COLO668 (cell line): Measurements from ENCODE around the gene GAS5.
A peak's percentile ranks its signal among the peaks of the same experiment; 100 is the strongest.
"Not testable (repeated sequence)": the region's sequence is repeated elsewhere in the genome, so short reads cannot be mapped to it uniquely, and the experiment has no call there.

ENCODE experiments used
- DNase-seq: peaks from one replicate; lab custom pipeline; 2025; ENCODE audit not compliant: unreplicated experiment; lab: John Stamatoyannopoulos, UW

Gene GAS5

DNA sequence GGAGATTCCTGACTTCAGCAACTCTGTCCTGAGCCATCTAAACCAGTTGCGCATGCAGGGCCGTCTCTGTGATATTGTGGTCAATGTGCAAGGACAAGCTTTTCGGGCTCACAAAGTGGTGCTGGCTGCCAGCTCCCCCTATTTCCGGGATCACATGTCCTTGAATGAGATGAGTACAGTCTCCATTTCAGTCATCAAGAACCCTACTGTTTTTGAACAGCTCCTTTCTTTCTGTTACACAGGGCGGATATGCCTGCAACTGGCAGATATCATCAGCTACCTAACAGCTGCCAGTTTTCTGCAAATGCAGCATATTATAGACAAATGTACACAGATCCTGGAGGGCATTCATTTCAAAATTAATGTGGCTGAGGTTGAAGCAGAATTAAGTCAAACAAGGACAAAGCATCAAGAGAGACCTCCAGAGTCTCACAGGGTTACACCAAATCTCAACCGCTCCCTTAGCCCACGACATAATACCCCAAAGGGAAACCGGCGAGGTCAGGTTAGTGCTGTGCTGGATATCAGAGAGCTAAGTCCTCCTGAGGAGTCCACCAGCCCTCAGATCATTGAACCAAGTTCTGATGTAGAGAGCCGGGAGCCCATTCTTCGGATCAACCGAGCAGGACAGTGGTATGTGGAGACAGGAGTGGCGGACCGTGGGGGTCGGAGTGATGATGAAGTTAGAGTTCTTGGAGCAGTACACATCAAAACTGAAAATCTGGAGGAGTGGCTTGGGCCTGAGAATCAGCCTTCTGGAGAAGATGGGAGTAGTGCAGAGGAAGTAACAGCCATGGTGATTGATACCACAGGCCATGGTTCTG lies 2.7 kb upstream of the GAS5 start:
- DNase-seq: no peak

DNA sequence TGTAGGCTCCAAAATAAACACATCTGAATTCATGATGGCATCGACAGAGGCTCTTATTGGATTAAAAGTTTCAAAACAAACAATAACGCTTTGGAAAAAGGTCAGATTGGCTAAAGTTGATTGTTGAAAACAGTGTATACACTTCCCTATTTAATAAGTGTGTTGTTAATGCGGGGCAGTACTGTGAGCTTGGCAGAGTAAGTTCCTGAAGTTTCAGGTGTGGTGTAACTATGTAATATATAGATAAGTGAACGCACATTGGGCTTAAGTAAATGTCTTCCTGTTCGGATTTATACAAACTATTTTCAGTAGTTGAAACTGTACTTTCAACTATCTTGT lies 1.2 kb upstream of the GAS5 start:
- no peak for DNase-seq

DNA sequence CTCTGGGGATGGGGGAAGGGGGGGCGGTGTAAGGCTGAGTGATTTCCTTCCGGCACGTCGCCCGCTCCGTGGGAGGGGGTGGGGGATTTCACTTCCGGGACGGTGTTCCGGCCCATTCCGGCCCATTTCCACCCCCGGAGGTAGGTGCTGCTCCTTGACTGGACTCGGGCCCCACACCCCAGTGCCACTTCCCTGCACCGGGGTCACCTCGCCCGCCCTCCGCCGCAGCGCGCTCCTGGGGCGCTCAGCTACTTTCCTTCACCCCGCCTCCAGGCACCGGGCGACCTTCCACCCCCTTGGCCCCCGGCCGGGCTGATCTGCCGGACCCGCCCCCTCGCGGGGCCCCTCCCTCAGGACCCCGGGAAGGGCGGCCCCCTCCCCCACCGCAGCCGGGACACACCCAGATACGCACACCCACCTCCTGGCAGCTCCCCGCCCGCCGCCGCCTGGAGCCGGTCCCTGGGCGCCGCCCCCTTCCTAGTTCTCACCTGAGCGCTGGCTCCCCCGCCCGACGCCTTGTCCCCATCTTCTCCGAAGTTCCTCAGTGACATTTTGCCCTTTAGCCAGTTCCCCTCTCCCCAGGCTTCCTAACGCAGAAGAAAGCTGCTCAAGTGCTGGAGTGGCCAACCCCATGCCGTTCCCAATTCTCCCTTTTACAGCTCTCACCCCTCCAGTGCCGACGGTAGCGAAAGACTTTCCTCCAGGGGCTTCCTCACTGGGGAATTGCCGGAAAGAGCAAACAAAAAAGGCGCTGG lies 654 bp upstream of the GAS5 start, which contains the start of gene ZBTB37:
TSS of gene ZBTB37 (plus strand) at position 115 of the 755 bp plus-strand sequence. CDS start 1,846 bp downstream, outside the sequence.
- DNase-seq: peak; percentile 95

DNA sequence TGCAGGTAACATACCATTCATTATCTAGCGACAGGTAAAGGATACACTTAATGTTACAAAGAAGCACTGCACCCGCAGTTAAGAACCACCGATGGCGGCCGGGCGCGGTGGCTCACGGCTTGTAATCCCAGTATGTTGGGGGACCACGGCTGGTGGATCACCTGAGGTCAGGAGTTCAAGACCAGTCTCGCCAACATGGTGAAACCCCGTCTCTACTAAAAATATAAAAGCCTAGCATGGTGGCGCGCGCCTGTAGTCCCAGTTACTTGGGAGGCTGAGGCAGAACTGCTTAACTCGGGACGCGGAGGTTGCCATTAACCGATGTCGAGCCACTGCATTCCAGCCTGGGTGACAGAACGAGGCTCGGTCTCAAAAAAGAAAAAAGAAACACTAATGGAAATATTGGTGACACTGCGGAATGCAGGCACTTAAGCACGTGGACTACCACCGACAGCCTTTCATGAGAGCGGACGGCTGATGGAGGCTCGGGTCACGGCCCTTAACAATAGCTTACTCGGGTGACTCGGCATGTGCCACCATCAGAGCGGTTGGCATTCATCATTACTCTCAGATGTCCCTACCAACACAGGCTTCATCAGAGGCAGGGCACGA lies 542 bp downstream of the GAS5 start:
- DNase-seq: no peak

DNA sequence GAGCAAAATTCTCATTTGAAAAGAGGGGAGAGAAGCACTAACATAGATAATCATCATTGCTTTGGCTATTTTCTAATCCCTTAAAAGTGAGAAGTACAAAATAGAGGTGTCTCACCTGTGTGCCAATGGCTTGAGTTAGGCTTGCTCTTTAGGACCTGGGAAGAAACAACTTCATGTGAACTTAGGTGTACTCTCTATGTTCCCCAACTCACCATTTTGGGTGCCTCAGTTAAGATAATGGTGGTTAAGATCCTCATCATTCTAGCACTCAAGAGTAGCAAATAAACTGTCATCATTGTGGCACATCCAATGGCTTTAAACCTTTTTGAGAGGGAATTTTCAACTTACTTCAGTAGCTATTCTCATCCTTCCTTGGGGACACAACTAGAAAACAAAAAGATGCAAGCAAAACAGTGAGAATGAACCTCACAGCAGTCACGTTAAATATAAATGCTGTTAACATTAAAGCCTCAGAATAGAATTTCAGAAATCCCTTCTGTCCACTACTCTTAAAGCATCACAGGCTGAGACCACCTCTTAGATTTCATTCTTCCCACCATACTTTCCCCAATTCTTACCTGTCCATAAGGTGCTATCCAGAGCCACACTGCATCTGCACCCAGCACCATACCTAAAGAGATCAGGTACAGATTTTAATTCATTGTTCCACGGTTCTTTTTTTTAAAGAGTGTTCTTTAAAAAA lies 1.2 kb downstream of the GAS5 start:
- no peak for DNase-seq

DNA sequence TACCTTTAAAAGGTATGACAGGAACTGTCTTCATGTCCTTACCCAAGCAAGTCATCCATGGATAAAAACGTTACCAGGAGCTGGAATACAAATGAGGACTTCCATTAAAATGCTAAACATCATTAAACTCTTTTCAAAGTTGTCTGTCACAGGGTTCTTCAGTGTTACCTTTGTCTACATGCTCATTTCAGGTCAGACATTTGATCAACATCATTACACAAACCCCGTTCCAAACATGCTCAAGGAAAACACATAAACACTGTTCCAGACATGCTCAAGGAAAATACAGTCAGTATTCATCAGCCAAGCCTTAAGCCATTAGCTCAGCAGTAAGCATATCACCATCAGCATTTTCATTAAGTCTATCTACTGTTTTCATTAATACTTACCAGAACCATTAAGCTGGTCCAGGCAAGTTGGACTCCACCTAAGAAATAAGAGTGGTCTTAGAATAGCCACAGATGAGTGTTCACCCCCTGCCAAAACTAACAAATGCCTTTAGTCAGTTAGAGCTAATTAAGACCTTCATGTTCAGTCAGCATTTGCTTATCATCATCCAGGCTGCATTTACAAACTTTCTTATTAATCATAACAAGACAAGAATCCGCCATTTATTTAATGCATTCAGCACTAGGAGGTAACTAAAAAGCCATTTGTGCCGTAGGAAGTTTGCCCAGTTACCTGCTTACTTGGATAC lies 2.2 kb downstream of the GAS5 start:
- no peak for DNase-seq

DNA sequence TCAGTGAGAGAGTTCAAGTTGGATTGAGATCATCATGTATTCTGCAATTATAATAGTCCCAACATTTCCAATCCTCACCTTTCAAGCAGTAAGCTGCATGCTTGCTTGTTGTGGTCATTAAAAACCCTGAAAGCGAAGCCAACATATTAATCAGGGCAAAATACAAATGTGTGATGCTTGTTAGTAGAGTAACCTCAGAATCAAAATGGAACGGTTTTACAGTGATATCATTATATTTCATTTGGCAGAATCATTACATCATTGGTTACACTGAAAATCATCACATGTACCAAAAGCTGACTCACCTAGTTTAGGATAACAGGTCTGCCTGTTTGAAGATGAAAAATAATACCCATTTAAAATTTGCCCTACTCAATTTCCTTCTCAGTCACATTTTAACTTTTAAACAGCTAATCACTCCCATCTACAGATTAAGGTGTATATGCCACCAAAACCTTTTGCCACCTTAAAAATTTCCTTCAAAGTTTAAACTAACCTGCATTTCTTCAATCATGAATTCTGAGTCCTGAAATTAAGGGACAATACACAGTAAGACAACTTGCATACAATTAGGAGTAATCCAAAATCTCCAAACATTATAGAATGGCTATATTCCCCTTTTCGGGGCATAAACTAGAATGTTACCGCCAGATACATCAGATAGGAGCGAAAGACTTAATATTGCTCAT lies 3.5 kb downstream of the GAS5 start:
- no peak for DNase-seq

DNA sequence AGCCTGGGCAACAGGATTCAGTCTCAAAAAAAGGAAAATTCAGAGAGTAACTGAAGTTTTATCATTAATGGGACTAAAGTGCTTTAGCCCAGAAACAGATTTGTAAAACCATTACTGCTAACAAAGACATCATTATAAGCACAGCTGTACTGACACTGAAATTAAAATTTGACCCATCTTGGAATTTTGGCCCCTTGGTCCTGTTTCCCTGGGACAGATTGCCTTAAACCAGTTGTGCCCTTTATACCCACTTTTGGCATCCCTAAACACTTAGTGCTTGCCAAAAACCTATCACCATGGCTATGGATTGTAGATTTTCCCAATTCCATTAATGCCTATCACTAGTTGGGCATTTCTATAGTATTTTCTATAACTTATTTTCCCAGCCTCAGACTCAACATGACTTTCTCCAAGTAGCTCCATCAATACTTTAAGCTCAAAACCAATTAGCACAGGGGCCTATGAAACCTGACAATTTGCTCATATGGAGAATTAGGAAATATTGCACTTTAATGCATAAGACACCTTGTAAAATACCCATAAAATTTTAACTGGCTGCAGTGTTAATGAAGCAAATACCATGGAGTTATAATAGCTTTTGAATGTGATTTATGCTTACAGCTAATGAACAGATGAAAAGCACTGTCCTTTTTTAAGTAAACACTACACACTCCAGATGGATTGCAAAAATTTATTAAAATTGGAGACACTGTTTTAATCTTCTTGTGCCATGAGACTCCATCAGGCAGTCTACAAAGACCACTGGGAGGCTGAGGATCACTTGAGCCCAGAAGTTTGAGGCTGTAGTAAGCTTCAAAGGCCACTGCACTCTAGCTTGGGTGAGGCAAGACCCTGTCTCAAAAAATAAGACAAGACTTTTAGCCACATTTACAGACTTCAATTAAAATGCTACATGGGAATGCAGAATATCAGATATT lies 4.3 kb downstream of the GAS5 start:
- DNase-seq: no peak

DNA sequence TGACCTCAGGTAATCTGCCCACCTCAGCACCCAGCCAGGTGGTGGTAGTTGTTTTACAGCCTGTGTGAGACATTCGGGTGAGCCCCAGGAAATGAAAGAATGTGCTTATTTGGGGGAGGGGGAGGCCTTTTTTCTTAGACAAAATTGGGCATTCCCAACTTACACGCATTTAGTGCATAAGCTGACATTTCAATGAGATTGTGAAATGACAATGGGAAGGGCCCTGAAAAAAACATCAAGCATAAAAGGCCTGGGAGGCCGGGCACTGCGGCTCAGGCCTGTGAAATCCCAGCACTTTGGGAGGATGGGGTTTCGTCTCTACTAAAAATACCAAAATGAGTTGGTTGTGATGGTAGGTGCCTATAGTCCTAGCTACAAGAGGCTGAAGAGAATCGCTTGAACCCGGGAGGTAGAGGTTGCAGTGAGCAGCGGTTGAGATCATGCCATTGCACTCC lies 5.0 kb downstream of the GAS5 start:
- DNase-seq: no peak

DNA sequence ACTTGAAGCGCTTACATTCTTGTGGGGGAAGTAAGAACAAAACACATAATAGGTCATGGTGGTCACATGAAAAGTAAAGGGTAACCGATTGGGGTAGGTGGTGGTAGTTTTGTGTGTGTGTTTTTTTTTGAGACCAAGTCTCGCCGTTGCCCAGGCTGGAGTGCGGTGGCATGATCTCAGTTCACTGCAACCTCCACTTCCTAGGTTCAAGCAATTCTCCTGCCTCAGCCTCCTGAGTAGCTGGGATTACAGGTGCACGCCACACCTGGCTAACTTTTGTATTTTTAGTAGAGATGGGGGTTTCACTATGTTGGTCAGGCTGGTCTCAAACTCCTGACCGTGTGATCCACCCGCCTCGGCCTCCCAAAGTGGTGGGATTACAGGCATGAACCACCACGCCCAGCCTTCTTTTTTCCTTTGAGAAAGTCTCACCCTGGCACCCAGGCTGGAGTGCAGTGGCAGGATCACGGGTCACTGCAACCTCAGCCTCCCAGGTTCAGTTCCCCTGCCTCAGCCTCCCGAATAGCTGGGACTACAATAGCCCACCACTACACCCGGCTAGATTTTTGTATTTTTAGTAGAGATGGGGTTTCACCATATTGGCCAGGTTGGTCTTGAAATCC lies 5.5 kb downstream of the GAS5 start:
- DNase-seq: not testable (repeated sequence)

DNA sequence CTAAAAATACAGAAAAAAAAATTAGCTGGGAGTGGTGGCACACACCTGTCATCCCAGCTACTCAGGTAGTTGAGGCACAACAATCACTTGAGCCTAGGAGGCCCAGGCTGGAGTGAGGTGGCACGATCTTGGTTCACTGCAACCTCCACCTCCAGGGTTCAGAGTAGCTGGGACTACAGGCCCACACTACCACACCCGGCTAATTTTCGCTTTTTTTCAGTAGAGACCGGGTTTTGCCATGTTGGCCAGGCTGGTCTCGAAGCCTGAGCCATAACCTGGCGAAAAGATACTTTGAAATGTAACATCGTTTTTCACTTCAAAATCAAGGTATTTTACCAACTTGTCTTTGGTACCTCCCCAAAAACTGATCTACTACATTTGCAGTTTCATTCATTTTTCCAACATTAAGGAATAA lies 6.1 kb downstream of the GAS5 start:
- no peak for DNase-seq

DNA sequence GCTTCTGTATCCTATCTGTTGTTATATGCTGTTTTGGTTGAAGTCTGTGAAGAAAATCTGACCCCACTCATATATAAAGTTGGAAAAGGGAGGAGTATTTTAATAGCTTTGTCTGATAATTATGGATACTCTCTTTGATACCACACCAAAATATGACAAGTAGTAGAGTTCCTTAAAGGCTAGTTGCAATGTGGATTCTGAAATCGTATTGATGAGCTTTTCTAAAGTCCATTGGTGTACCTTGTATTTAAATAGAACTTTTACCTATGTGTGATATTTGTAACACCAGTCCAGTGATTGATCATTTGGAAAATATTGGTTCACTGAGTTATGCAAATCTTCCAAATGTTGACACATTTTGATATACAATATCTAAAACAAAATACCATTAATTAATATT lies 7.7 kb downstream of the GAS5 start:
- no peak for DNase-seq

DNA sequence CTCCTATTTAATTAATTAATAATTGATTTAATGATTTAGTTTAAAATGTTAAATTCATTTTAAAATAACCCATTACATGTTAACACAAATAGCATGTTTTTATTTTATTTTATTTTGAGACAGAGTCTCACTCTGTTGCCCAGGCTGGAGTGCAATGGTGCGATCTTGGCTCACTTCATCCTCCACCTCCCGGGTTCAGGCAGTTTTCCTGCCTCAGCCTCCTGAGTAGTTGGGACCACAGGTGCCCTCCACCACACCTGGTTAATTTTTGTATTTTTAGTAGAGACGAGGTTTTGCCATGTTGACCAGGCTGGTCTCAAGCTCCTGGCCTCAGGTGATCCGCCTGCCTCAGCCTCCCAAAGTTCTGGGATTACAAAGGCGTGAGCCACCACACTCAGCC lies 8.2 kb downstream of the GAS5 start:
- not testable (repeated sequence) for DNase-seq

DNA sequence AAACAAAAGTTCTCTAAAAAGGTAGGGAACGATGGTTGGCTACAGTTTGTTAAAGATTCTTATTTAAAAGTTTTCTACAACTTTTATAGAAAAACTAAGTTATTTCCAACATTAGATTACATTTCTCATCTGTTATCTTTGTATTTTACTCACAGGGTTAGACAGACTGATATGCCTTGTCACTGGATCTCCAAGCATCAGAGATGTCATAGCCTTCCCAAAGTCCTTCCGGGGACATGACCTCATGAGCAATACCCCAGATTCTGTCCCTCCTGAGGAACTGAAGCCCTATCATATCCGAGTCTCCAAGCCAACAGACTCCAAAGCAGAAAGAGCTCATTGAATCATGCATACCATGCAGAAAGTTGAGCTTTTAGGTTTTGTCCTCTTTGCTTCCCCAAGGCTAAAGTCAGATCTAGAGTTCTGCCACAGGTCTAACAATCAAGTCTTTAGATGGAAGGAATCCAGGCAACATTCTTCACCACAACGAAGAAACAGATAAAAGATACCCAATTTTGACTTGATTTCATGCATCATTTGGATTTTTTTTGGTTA lies 10.3 kb downstream of the GAS5 start:
- no peak for DNase-seq

DNA sequence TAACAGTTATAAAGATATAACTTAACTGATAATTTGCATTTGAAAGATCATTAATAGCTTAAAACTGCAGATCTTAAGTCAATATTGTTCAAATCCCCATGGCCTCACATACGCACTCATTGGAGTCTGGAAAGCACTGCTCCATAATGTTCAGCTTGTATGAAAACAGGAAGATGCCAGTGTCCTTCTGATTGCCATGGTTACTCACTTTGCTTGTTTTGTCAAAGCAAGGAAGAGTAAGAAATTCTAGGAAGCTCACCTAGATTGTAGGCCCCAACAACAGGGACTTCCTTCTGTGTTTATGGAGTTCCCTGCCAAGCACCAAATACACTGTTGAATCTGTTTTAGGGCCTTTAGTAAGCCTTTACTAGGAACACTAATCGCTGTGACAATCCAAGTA lies 10.9 kb downstream of the GAS5 start:
- DNase-seq: no peak

DNA sequence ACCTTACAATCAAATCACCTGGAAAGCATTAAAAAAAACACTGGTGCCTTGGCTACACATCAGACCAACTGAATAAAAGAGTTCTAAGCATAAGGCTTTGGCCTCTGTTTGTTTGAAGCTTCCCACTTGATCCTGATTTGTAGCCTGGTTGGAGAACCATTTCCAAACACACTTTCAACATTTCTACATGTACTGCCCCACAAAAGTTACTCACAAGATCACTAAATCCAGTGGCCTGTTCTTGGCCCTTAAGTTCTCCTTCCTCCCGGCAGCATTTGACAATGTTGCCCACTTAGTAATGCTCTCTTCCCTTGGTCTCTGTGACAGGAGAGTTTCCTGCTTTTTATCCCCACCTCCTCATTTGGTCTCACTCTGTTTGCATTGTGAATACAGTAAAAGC lies 11.8 kb downstream of the GAS5 start:
- DNase-seq: no peak

DNA sequence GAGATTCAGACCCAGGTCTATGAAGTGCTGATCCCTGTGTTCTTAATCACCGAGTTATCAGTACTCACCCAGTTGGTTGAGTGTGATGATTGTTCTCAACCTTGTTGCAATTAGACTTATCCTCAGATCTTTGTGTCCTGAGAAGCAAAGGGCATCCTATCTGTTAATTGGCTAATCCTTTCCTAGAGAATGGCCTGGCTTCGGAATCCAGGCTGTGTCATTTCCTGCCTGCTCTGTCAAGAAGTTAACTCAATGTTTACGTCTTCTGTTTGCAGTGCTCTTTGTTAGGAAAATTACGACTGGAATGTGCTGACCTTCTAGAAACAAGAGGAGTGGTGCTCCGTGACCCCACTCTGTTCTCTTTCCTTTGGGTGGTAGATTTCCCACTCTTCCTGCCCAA lies 14.7 kb downstream of the GAS5 start:
- DNase-seq: no peak

DNA sequence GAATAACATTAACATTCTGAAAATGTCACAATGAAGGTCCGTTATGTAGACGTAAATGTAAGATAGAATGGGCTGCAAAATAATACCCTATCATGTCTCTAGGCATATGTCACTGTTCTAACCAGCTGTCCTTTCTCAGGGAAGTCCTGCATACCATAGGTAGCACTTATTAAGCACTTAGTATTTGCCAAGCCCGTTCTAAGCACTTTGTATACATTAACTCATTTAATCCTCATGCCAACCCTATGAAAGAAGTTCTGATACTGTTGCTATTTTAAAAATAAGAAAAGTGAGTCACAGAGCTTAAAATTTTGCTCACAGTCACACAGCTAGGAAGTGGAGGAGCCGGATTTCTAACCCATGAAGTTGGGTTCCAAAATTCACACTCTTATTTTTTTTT lies 15.7 kb downstream of the GAS5 start:
- no peak for DNase-seq
